Measurements from ENCODE around the gene NDUFV1.
"Not testable (repeated sequence)": the region's sequence is repeated elsewhere in the genome, so short reads cannot be mapped to it uniquely, and the experiment has no call there.

NDUFV1 gene

DNA sequence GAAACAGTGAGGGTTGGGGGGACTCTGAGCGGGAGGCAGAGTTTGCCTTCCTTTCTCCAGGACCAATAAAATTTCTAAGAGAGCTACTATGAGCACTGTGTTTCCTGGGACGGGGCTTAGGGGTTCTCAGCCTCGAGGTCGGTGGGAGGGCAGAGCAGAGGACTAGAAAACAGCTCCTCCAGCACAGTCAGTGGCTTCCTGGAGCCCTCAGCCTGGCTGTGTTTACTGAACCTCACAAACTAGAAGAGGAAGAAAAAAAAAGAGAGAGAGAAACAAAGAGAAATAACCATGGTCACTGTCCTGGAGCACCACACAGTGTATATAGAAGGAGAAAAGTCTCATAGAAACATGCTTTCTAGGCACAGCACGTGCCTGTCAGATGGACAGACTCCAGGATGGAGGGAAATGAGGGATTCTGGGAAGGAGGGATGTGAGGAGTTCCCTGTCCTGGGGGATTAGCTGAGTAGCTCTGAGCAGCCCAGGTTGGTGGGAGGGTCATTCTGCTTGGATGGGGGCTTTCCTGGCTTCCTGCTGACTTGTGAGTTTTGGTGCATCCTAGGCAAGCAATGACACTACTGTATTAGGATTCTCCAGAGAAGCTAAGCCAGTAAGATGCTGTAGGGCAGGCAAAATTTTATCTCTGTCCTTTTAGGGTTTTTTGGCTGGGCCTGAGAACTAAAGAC, 20.0 kb upstream of the NDUFV1 start:
- DNase-seq: peak; percentile 29

DNA sequence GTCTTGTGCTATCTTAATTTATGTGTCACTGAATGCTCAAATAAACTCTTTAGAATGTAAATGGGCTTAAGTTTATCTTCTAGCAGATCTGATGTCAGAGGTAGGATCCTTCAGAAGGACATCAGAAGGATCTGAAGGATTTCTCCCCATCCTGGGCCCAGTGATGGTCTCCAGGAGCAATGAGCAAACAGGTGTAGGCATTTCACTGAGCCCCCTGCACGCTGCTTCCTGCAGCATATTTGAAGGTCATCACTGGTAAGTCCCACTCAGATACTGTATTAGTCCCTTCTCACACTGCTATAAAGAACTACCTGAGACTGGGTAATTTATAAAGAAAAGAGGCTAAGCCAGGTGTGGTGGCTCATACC, 18.6 kb upstream of the NDUFV1 start:
- no peak for DNase-seq

DNA sequence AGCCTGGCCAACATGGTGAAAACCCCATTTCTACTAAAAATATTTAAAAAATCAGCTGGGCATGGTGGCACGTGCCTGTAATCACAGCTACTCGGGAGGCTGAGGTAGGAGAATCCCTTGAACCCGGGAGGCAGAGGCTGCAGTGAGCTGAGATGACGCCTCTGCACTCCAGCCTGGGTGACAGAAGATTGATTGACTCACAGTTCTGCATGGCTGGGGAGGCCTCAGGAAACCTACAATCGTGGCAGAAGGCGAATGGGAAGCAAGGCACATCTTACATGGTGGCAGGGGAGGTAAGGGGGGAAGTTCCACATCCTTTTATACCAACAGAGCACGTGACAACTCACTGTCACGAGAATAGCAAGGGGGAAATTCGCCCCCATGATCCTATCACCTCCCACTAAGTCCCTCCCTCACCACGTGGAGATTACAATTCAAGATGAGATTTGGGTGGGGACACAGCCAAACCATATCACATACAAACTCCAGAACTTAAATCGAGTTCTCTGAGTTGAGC, 17.8 kb upstream of the NDUFV1 start:
- DNase-seq: peak; percentile 35

DNA sequence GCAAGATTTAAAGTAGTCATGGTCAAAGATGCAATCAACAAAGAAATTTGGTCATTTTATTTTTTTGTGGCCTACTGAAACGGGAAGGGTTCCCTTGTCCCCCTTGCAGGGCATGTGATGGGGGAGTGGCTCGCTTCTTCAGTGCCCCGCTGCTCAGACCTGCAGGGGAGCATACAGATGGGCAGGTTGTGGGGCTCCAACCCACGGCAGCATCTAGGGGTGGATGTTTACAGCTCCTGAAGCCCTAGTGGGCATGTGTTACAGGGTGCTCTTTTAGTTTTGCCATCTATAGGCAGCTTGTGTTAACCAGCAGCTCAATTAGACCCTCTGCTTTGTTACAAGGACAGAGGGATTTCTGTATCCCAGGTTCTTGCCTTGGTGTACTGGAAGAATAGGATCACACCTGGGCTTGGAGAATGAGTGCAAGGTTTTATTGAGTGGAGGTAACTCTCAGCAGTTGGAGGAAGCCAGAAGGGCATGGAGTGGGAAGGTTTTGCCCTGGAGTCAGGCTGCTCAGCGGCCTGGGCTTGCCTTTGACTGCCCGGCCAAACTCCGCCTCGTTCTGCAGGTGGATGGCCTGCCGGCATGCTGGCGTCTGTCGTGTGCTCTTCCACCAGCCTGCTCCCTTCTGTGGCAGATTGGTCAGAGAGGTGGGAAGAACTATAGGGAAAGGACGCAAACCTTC, 13.7 kb upstream of the NDUFV1 start:
- DNase-seq: no peak

- DNase-seq: no peak
These were observed 13.2 kb upstream of the NDUFV1 start for GRCh38 chr11:67593565-67593905.

- no peak for DNase-seq
These were observed 12.3 kb upstream of the NDUFV1 start for GRCh38 chr11:67594480-67594879.

DNA sequence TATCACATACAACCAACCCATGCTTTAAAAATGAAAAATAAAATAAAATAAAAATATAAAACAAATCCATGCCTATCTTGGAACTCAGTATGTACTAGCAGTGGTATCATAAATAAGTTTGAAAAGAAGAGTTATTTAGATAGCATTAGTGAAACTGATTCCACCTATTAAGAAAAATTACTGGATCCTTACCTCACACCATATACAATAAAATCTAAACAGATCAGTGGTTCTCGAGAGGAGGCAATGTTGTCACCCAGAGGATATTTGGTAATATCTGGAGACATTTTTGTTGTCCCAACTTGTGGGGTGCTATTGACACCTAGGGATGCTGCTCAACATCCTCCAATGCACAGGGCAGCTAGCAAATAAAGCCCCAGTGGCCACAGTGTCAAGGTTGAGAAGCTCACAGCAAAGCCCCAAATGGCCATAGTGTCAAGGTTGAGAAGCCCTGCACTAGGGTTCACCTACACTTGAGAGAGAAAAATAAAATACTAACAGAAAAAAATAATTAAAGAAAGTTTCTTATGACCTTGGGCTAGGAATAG, 9.9 kb upstream of the NDUFV1 start:
- DNase-seq: no peak

DNA sequence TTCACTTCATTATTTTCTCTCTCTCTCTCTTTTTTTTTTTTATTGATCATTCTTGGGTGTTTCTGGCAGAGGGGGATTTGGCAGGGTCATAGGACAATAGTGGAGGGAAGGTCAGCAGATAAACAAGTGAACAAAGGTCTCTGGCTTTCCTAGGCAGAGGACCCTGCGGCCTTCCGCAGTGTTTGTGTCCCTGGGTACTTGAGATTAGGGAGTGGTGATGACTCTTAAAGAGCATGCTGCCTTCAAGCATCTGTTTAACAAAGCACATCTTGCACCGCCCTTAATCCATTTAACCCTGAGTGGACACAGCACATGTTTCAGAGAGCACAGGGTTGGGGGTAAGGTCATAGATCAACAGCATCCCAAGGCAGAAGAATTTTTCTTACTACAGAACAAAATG, 9.3 kb upstream of the NDUFV1 start:
- DNase-seq: not testable (repeated sequence)

GRCh38 chr11:67597963-67598362, 8.8 kb upstream of the NDUFV1 start:
- not testable (repeated sequence) for DNase-seq

GRCh38 chr11:67599149-67599548, 7.6 kb upstream of the NDUFV1 start:
- no peak for DNase-seq

- DNase-seq: no peak
These were observed 6.3 kb upstream of the NDUFV1 start for GRCh38 chr11:67600324-67601029.

- DNase-seq: no peak
These were observed 5.6 kb upstream of the NDUFV1 start for GRCh38 chr11:67601098-67601497.

DNA sequence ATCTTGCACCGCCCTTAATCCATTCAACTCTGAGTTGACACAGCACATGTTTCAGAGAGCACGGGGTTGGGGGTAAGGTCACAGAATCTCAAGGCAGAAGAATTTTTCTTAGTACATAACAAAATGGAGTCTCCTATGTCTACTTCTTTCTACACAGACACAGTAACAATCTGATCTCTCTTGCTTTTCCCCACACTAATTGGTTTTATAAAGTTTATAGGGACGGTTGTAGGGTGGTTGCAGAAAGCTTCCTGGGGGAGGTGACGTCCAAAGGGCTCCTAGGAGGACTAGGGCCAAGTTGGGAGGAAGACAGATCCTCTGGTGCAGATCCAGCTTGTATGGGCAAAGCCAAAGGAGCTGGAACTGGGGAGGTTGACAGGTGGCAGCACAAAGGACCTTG, 2.6 kb upstream of the NDUFV1 start:
- DNase-seq: peak; percentile 41

GRCh38 chr11:67604815-67605214, 1.9 kb upstream of the NDUFV1 start:
- peak; percentile 91 for DNase-seq

- peak; percentile 97 for DNase-seq
These were observed 1.3 kb upstream of the NDUFV1 start for GRCh38 chr11:67605231-67606011.

GRCh38 chr11:67606093-67606491, 644 bp upstream of the NDUFV1 start:
- peak; percentile 63 for DNase-seq

- no peak for DNase-seq
These were observed 771 bp downstream of the NDUFV1 start for GRCh38 chr11:67607507-67607906.

DNA sequence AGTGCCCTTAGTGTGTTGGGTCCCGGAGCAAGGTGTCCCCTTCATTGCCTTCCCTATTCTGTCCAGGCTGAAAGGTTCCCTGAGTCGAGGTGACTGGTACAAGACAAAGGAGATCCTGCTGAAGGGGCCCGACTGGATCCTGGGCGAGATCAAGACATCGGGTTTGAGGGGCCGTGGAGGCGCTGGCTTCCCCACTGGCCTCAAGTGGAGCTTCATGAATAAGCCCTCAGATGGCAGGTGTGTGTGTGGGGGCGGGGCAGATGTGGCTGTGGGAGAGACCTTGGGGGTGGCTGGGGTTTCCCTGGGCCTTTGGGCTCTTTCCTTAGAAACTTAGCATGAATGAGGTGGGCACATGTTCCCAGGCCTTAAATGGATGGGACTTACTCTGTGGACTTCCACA, 1.8 kb downstream of the NDUFV1 start:
- no peak for DNase-seq

- no peak for DNase-seq
These were observed 2.6 kb downstream of the NDUFV1 start for GRCh38 chr11:67609316-67609715.

DNA sequence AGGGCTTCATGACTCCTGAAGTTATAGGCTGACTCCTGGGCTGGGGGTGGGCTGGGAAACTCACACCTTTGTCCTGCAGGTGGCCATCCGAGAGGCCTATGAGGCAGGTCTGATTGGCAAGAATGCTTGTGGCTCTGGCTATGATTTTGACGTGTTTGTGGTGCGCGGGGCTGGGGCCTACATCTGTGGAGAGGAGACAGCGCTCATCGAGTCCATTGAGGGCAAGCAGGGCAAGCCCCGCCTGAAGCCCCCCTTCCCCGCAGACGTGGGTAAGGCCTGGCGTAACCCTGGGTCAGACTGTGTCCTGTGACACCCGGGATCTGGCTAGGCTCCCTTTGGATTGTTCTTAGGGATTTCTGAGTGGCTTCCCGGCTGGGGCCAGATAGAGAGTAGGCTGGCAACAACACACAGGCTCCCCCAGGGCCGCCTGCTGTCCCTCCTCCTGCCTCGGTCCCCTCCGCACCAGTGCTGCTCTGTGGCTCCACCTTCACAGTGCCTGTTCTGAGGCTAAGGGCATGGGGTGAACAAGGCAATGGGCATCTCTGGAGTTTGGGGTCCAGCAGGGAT, 3.6 kb downstream of the NDUFV1 start:
- DNase-seq: no peak

- DNase-seq: no peak
These were observed 4.4 kb downstream of the NDUFV1 start for GRCh38 chr11:67611165-67611564.

Measured in NCI-H82 (cell line).